ENCODE results near the gene SP9. TPM values are rescaled to one million over a fixed set of nuclear protein-coding genes. Genes with fewer than 3 reads are reported as not detected.

SP9 gene
- total RNA-seq, result not detected

DNA sequence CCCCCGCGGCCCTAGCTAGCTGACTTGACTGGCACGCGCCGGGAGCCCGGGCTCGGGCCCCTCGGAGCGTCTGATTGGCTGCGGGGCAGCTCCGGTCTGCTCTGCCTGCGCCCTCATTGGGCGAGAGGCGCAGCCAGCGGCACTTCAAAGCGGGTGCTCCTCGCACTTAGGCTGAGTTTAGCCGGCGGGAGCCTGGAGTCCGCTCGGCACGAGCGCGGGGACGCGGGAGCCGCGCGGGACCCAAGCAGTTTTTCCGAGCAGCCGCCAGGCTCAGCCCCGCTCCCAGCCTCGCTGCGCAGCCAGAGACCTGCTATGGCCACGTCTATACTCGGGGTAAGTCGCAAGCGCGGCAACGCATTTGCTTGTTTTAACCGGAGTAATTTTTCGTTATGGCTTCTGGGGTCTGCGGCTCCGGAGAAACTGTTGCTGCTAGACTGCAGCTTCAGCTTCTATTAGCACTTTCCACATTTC is at the start of gene SP9:
TSS of gene SP9 (plus strand) at position 174 of the 471 bp plus-strand sequence. CDS start at position 313, 139 bp downstream.
- H3K27ac ChIP-seq, result no peak within 1 kb of the TSS
- intact Hi-C loops (cut with DNase I), result no loop called here
- DNase-seq, result no peak
- no peak for TF ChIP-seq POLR2A (IDR thresholded peaks at IDR 0.05)
- TF ChIP-seq, protein P1, sequence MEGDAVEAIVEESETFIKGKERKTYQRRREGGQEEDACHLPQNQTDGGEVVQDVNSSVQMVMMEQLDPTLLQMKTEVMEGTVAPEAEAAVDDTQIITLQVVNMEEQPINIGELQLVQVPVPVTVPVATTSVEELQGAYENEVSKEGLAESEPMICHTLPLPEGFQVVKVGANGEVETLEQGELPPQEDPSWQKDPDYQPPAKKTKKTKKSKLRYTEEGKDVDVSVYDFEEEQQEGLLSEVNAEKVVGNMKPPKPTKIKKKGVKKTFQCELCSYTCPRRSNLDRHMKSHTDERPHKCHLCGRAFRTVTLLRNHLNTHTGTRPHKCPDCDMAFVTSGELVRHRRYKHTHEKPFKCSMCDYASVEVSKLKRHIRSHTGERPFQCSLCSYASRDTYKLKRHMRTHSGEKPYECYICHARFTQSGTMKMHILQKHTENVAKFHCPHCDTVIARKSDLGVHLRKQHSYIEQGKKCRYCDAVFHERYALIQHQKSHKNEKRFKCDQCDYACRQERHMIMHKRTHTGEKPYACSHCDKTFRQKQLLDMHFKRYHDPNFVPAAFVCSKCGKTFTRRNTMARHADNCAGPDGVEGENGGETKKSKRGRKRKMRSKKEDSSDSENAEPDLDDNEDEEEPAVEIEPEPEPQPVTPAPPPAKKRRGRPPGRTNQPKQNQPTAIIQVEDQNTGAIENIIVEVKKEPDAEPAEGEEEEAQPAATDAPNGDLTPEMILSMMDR (IDR thresholded peaks at IDR 0.05), result no peak
- no peaks in the 10 kb centered on the region for H3K36me3 ChIP-seq
- H3K4me3 ChIP-seq, result peak within 1 kb of the TSS; percentile 31 to 64 (median 43)
- no peaks in the 10 kb centered on the region for H3K9me3 ChIP-seq
- peaks cover 31 to 61% (median 41%) of the 10 kb centered on the region in 3 donors for H3K4me1 ChIP-seq
- H3K27me3 ChIP-seq, result peaks cover 57 to 100% (median 83%) of the 10 kb centered on the region in 4 donors
- 7 to 8% methylated on average over 9 to 10 of the region's 44 CpGs for WGBS, 2 donors

DNA sequence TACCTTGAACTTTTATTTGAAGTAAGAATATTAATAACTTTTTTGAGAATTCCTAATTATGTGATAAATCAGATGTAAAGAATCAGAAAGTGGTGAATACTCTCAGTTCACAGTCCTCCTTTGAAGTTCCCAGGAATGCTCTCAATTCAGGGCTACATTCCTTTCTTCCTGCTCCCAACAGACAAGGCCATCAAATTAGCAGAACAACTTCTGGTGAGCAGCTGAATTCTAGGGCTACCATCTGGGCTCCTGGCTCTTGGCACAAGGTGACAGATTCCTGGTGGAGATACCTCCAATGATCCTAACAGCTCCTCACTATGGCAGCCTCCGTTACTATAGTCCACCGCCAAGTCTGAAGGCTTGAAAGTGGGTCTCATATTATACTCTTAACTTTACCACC is 48.6 kb upstream of the SP9 start:
- TF ChIP-seq POLR2A (IDR thresholded peaks at IDR 0.05), result no peak
- TF ChIP-seq, protein P1 (IDR thresholded peaks at IDR 0.05), result no peak
- 90 to 96% methylated on average over 2 of the region's 2 CpGs for WGBS, 2 donors
- H3K36me3 ChIP-seq, result no peaks in the 10 kb centered on the region
- no peak for DNase-seq
- H3K4me3 ChIP-seq, result no peak overlapping the region
- H3K27me3 ChIP-seq, result peaks cover 0 to 40% (median 0%) of the 10 kb centered on the region in 4 donors
- no peaks in the 10 kb centered on the region for H3K9me3 ChIP-seq
- intact Hi-C loops (cut with DNase I), result no loop called here
- no peak overlapping the region for H3K27ac ChIP-seq
- H3K4me1 ChIP-seq, result no peaks in the 10 kb centered on the region

DNA sequence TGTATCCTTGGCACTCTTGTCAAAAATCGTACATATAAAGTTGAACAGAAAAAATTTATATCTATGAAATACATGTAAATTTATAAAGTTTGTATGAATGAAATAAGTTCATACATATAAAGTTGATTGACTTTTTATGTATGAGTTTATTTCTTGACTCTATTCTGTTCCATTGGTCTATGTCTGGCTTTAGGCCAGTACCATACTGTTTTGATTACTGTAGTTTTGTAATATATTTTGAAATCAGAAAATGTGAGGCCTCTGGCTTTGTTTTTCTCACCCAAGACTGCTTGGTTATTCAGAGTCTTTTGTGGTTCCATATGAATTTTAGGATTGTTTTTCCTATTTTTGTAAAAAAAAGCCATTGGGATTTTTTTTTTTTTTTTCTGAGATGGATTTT is 41.8 kb upstream of the SP9 start:
- 80 to 92% methylated on average over 1 of the region's 1 CpG for WGBS, 2 donors
- DNase-seq, result no peak
- Histone ChIP-seq H3K4me1 (no peaks in the 10 kb centered on the region), H3K9me3 (peaks cover 0 to 13% (median 12%) of the 10 kb centered on the region in 3 donors), H3K36me3 (no peaks in the 10 kb centered on the region), H3K27ac (no peak overlapping the region), H3K27me3 (peaks cover 0 to 9% (median 0%) of the 10 kb centered on the region in 4 donors), H3K4me3 (no peak overlapping the region)
- no peak for TF ChIP-seq POLR2A (IDR thresholded peaks at IDR 0.05)
- TF ChIP-seq, protein P1 (IDR thresholded peaks at IDR 0.05), result no peak
- intact Hi-C loops (cut with DNase I), result no loop called here

DNA sequence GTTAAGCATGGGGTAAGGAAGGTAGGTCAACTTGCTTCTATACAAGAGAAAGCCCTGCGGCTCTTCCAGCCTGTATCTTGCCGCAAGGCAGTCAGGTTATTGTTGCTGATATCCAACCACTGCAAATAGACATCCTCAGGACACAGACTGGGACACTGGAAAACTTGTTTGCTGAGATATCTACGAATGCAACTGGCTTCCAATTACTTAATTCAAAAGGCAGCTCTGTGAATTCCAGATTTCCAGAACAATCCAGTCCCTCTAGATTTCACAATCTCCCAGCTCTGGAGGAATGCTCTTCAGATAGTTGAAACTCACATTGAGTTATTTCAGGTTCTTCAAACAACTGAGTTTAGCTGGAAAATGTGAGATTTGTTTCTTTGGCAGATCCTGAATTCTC is 34.6 kb upstream of the SP9 start:
- Histone ChIP-seq H3K27ac (no peak overlapping the region), H3K9me3 (no peaks in the 10 kb centered on the region), H3K4me3 (no peak overlapping the region), H3K36me3 (no peaks in the 10 kb centered on the region), H3K4me1 (no peaks in the 10 kb centered on the region), H3K27me3 (peaks cover 0 to 10% (median 0%) of the 10 kb centered on the region in 4 donors)
- WGBS, 2 donors, result 73 to 78% methylated on average over 3 of the region's 3 CpGs
- DNase-seq, result no peak
- TF ChIP-seq POLR2A (IDR thresholded peaks at IDR 0.05), result no peak
- TF ChIP-seq, protein P1 (IDR thresholded peaks at IDR 0.05), result no peak
- intact Hi-C loops (cut with DNase I), result no loop called here

DNA sequence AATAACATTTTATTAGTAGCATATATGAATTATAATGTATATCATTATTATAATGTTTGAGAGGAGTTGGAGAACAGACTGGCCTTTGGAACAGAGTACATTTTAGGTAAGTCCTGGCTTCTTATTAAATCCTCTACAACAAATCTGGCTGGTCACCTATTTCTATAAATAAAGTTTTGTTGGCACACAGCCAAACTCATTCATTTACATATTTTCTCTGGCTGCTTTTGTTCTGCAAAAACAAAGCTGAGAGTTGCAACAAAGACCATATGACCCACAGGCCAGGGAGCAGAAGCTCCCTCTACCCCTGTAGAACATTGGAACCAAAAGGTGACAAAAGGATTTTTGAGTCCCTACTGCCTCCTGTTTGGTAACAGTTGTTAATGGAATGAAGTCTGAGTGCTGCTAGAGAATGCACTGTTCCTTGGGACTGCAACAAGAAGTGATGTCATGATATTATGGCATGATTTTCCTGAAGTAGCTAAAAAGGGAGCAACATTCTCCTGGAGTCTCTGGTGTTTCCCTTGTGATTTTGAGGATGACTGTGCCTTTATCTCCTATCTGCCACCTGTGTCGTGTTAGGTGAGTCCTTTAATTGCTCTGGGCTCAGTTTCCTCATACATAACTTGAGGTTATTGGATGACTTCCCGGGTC is 22.0 kb upstream of the SP9 start:
- DNase-seq, result no peak
- TF ChIP-seq, protein P1 (IDR thresholded peaks at IDR 0.05), result no peak
- no peak for TF ChIP-seq POLR2A (IDR thresholded peaks at IDR 0.05)
- Histone ChIP-seq H3K27me3 (peaks cover 0 to 78% (median 0%) of the 10 kb centered on the region in 4 donors), H3K4me3 (no peak overlapping the region), H3K36me3 (no peaks in the 10 kb centered on the region), H3K4me1 (no peaks in the 10 kb centered on the region), H3K9me3 (no peaks in the 10 kb centered on the region), H3K27ac (no peak overlapping the region)
- intact Hi-C loops (cut with DNase I), result no loop called here
- WGBS, 2 donors, result 79 to 80% methylated on average over 2 of the region's 2 CpGs

Data from esophagus squamous epithelium (tissue), 5 donors.